Caki2 (cell line): ENCODE measurements around the gene CEP83. TPM values are rescaled to one million over a fixed set of nuclear protein-coding genes. Genes with fewer than 3 reads are reported as not detected.
"Not testable (repeated sequence)": the region's sequence is repeated elsewhere in the genome, so short reads cannot be mapped to it uniquely, and the experiment has no call there.

Source experiments
- DNase-seq: peaks from one replicate; pipeline ENCODE4 v3.0.0-alpha.2; 2015; ENCODE audit warnings: low read depth
- in situ Hi-C: cut with HindIII; loops from 2 replicates; pipeline ENCODE4 v1.10.0; 2016; ENCODE audit warnings: low sequenced_read_pairs, low pct_unique_long_range_greater_than_20kb, mixed read lengths
- total RNA-seq: library from RNA; depleted of rRNA; stranded (reverse); fragments of >200 nt; shearing (Covaris generic); gene quantifications from 2 replicates; pipeline ENCODE4 v1.2.3, GENCODE V29; 2014; ENCODE audit warnings: low replicate concordance

The CEP83 gene
- total RNA-seq, 1 experiment from 2014 or later = 10.6 TPM

GRCh38 chr12:94396014-94396413 lies 63.7 kb downstream of the CEP83 start:
- DNase-seq, in situ Hi-C loops: not testable (repeated sequence)

GRCh38 chr12:94390130-94390485 lies 69.6 kb downstream of the CEP83 start:
- in situ Hi-C loops = no loop called here

GRCh38 chr12:94389482-94390129 lies 70.1 kb downstream of the CEP83 start:
- DNase-seq, in situ Hi-C loops: not testable (repeated sequence)

More at GRCh38 chr12:94390130-94390485, 69.6 kb downstream of the CEP83 start:
- no peak for DNase-seq

GRCh38 chr12:94386422-94386821 lies 73.2 kb downstream of the CEP83 start:
- in situ Hi-C loops = no loop called here
- no peak for DNase-seq

GRCh38 chr12:94384030-94384429 lies 75.6 kb downstream of the CEP83 start:
- in situ Hi-C loops = no loop called here
- no peak for DNase-seq

- in situ Hi-C loops = no loop called here
- no peak for DNase-seq
Measured at GRCh38 chr12:94380507-94380906, 79.2 kb downstream of the CEP83 start.

GRCh38 chr12:94379479-94380113 lies 80.1 kb downstream of the CEP83 start:
- in situ Hi-C loops = no loop called here
- no peak for DNase-seq

- DNase-seq = no peak
- in situ Hi-C loops = no loop called here
Measured at GRCh38 chr12:94377599-94377998, 82.1 kb downstream of the CEP83 start.

GRCh38 chr12:94374124-94374523 lies 85.5 kb downstream of the CEP83 start:
- in situ Hi-C loops = no loop called here
- no peak for DNase-seq

GRCh38 chr12:94372461-94372860 lies 87.2 kb downstream of the CEP83 start:
- DNase-seq = no peak
- in situ Hi-C loops = no loop called here

GRCh38 chr12:94362653-94363052 lies 97.0 kb downstream of the CEP83 start:
- no peak for DNase-seq
- in situ Hi-C loops = no loop called here

GRCh38 chr12:94359761-94360160 lies 99.9 kb downstream of the CEP83 start:
- no peak for DNase-seq
- in situ Hi-C loops = no loop called here

GRCh38 chr12:94353130-94353529 lies 106.5 kb downstream of the CEP83 start:
- no peak for DNase-seq

GRCh38 chr12:94340573-94340972 lies 119.1 kb downstream of the CEP83 start:
- in situ Hi-C loops = no loop called here
- DNase-seq = no peak

More at GRCh38 chr12:94353130-94353529, 106.5 kb downstream of the CEP83 start:
- in situ Hi-C loops = no loop called here

GRCh38 chr12:94338006-94338794 lies 121.5 kb downstream of the CEP83 start:
- in situ Hi-C loops = no loop called here
- no peak for DNase-seq

GRCh38 chr12:94336211-94336925 lies 123.3 kb downstream of the CEP83 start:
- in situ Hi-C loops = no loop called here

GRCh38 chr12:94333396-94333795 lies 126.3 kb downstream of the CEP83 start:
- DNase-seq = no peak
- in situ Hi-C loops = no loop called here

More at GRCh38 chr12:94336211-94336925, 123.3 kb downstream of the CEP83 start:
- DNase-seq = no peak

GRCh38 chr12:94329366-94329765 lies 130.3 kb downstream of the CEP83 start:
- no peak for DNase-seq
- in situ Hi-C loops = no loop called here

- no peak for DNase-seq
- in situ Hi-C loops = no loop called here
Measured at GRCh38 chr12:94327809-94328208, 131.9 kb downstream of the CEP83 start.
